Measurements from ENCODE around the gene DNLZ.

Gene DNLZ

GRCh38 chr9:136358888-136359287, 4.7 kb downstream of the DNLZ start:
- H3K4me1 ChIP-seq (ENCODE audit: control insufficient read depth, insufficient read depth, low read length): no peaks in the 10 kb centered on the region; the same call in 1 of the 2 replicates
- H3K4me3 ChIP-seq (ENCODE audit: low read depth, low read length): no peak overlapping the region
- TF ChIP-seq ZNF398 (tag by site-specific recombination; IDR thresholded peaks at IDR 0.05): peak; percentile 65
- TF ChIP-seq TSHZ1 (tag by site-specific recombination; IDR thresholded peaks at IDR 0.05; ENCODE audit: borderline replicate concordance): no peak
- TF ChIP-seq PATZ1 (tag by site-specific recombination; IDR thresholded peaks at IDR 0.05): peak; percentile 24; the same call in 1 of the 2 replicates
- 0 out of 2 replicates have a peak, but pooled peaks have one; percentile 21 for TF ChIP-seq IKZF3 (tag by site-specific recombination; IDR thresholded peaks at IDR 0.05)
- TF ChIP-seq GLIS2 (tag by site-specific recombination; IDR thresholded peaks at IDR 0.05): peak; percentile 55; the same call in 1 of the 2 replicates
- TF ChIP-seq ZNF146 (tag by site-specific recombination; IDR thresholded peaks at IDR 0.05): no peak
- no peaks in the 10 kb centered on the region for H3K9me3 ChIP-seq (ENCODE audit: control insufficient read depth, insufficient read depth, low read depth, low read length)
- ChIA-PET POLR2A (interaction anchor here (0.5 kb wide), 1 partner anchor 357 kb away, joined by 5 read pairs; no protein-coding TSS in a partner anchor), CTCF (interaction anchor here (1.0 kb wide), 1 partner anchor 19 kb away, joined by 6 read pairs; no protein-coding TSS in a partner anchor)
- H3K27ac ChIP-seq (ENCODE audit: extremely low read depth, low read depth, low read length): no peak overlapping the region
- H3K36me3 ChIP-seq (ENCODE audit: control insufficient read depth in 2 of 2, insufficient read depth in 1 of 2, low read length in 2 of 2): peaks cover 0 to 25% of the 10 kb centered on the region in 2 experiments; a peak in 1 of 3 replicates

- Histone ChIP-seq H3K36me3 (ENCODE audit: control insufficient read depth in 2 of 2, insufficient read depth in 1 of 2, low read length in 2 of 2) (peaks cover 0 to 25% of the 10 kb centered on the region in 2 experiments; a peak in 1 of 3 replicates), H3K9me3 (ENCODE audit: control insufficient read depth, insufficient read depth, low read depth, low read length) (no peaks in the 10 kb centered on the region), H3K27ac (ENCODE audit: extremely low read depth, low read depth, low read length) (no peak overlapping the region), H3K4me1 (ENCODE audit: control insufficient read depth, insufficient read depth, low read length) (no peaks in the 10 kb centered on the region; the same call in 1 of the 2 replicates), H3K4me3 (ENCODE audit: low read depth, low read length) (no peak overlapping the region)
- TF ChIP-seq HIC1 (tag by site-specific recombination; IDR thresholded peaks at IDR 0.05): 0 out of 2 replicates have a peak, but pooled peaks have one; percentile 24
- no peak for TF ChIP-seq ZNF626 (tag by site-specific recombination; IDR thresholded peaks at IDR 0.05)
- TF ChIP-seq ZNF501 (tag by site-specific recombination; IDR thresholded peaks at IDR 0.05): no peak
- TF ChIP-seq ZSCAN16 (tag by site-specific recombination; IDR thresholded peaks at IDR 0.05): no peak
- no peak for TF ChIP-seq ZFHX2 (tag by site-specific recombination; conservative IDR thresholded peaks at IDR 0.05)
- ChIA-PET CTCF (interaction anchor here (0.6 to 1.0 kb wide), 2 partner anchors 18 to 43 kb away, joined by 3 to 6 read pairs; no protein-coding TSS in a partner anchor), POLR2A (no interaction called here)
These were observed 5.5 kb downstream of the DNLZ start for GRCh38 chr9:136358016-136358415.
